ENCODE results near the gene AATF.
A peak's percentile ranks its signal among the peaks of the same experiment; 100 is the strongest.

Gene AATF

GRCh38 chr17:36948717-36949460, at the start of gene AATF:
AATF (plus strand) TSS chr17:36948954; CDS start chr17:36949126, 172 bp downstream.
- no peak for TF ChIP-seq CTCF (IDR thresholded peaks at IDR 0.05; ENCODE audit: borderline replicate concordance, control extremely low read depth, extremely low read depth, insufficient read depth, missing control alignments)
- in situ Hi-C loops (cut with MboI; ENCODE audit: low sequenced_read_pairs, unreplicated experiment), result no loop called here
- DNase-seq (ENCODE audit: low spot score), result peak; percentile 99

GRCh38 chr17:36899250-36900159, 49.2 kb upstream of the AATF start:
- DNase-seq (ENCODE audit: low spot score), result no peak
- TF ChIP-seq CTCF (IDR thresholded peaks at IDR 0.05; ENCODE audit: borderline replicate concordance, control extremely low read depth, extremely low read depth, insufficient read depth, missing control alignments), result no peak
- in situ Hi-C loops (cut with MboI; ENCODE audit: low sequenced_read_pairs, unreplicated experiment), result no loop called here

- in situ Hi-C loops (cut with MboI; ENCODE audit: low sequenced_read_pairs, unreplicated experiment), result no loop called here
- no peak for TF ChIP-seq CTCF (IDR thresholded peaks at IDR 0.05; ENCODE audit: borderline replicate concordance, control extremely low read depth, extremely low read depth, insufficient read depth, missing control alignments)
- no peak for DNase-seq (ENCODE audit: low spot score)
Observed at GRCh38 chr17:36900160-36900512, 48.6 kb upstream of the AATF start.

- no peak for DNase-seq (ENCODE audit: low spot score)
- TF ChIP-seq CTCF (IDR thresholded peaks at IDR 0.05; ENCODE audit: borderline replicate concordance, control extremely low read depth, extremely low read depth, insufficient read depth, missing control alignments), result no peak
- in situ Hi-C loops (cut with MboI; ENCODE audit: low sequenced_read_pairs, unreplicated experiment), result no loop called here
Observed at GRCh38 chr17:36901506-36901905, 47.2 kb upstream of the AATF start.

- no peak for DNase-seq (ENCODE audit: low spot score)
- no peak for TF ChIP-seq CTCF (IDR thresholded peaks at IDR 0.05; ENCODE audit: borderline replicate concordance, control extremely low read depth, extremely low read depth, insufficient read depth, missing control alignments)
- in situ Hi-C loops (cut with MboI; ENCODE audit: low sequenced_read_pairs, unreplicated experiment), result no loop called here
Observed at GRCh38 chr17:36907407-36907806, 41.3 kb upstream of the AATF start.

GRCh38 chr17:36910513-36910912, 38.2 kb upstream of the AATF start:
- no peak for TF ChIP-seq CTCF (IDR thresholded peaks at IDR 0.05; ENCODE audit: borderline replicate concordance, control extremely low read depth, extremely low read depth, insufficient read depth, missing control alignments)
- no peak for DNase-seq (ENCODE audit: low spot score)
- in situ Hi-C loops (cut with MboI; ENCODE audit: low sequenced_read_pairs, unreplicated experiment), result no loop called here

Data from GM13976 (cell line).